ENCODE data around the gene RAB6A.

DNA sequence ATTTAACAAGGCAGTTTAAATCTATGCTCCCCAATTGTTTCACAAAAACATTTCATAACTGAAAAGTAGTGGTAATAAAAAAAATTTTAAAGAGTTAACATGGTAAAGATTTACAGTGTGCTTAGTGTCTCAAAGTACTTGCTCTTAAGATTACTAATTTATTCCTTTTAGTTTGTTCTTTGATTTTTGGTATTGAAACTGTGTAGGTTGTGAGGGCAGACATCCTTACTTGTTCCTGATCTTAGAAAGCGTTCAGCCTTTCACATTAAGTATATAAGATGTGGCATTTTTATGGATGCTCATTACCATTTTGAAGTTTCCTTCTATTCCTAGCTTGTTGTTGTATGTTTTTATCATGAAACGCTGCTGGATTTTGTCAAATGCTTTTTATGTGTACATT lies 32.9 kb downstream of the RAB6A start:
- TF ChIP-seq, protein P1, sequence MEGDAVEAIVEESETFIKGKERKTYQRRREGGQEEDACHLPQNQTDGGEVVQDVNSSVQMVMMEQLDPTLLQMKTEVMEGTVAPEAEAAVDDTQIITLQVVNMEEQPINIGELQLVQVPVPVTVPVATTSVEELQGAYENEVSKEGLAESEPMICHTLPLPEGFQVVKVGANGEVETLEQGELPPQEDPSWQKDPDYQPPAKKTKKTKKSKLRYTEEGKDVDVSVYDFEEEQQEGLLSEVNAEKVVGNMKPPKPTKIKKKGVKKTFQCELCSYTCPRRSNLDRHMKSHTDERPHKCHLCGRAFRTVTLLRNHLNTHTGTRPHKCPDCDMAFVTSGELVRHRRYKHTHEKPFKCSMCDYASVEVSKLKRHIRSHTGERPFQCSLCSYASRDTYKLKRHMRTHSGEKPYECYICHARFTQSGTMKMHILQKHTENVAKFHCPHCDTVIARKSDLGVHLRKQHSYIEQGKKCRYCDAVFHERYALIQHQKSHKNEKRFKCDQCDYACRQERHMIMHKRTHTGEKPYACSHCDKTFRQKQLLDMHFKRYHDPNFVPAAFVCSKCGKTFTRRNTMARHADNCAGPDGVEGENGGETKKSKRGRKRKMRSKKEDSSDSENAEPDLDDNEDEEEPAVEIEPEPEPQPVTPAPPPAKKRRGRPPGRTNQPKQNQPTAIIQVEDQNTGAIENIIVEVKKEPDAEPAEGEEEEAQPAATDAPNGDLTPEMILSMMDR (IDR thresholded peaks at IDR 0.05; ENCODE audit: extremely low read depth in 1 of 2, insufficient read depth in 1 of 2, low read depth in 1 of 2, low read length in 2 of 2), result no peak
- TF ChIP-seq POLR2AphosphoS5 (IDR thresholded peaks at IDR 0.05; ENCODE audit: insufficient read depth, low read depth, low read length) (no peak), EZH2 (IDR thresholded peaks at IDR 0.05; ENCODE audit: borderline replicate concordance, low read depth, low read length, severe bottlenecking) (no peak), POLR2A (IDR thresholded peaks at IDR 0.05; ENCODE audit: low read depth, low read length) (no peak), MYC (IDR thresholded peaks at IDR 0.05; ENCODE audit: low read depth, low read length) (no peak), JUN (IDR thresholded peaks at IDR 0.05; ENCODE audit: borderline replicate concordance, insufficient read depth, insufficient read length, low read depth) (no peak)
- TF ChIP-seq, protein P2, sequence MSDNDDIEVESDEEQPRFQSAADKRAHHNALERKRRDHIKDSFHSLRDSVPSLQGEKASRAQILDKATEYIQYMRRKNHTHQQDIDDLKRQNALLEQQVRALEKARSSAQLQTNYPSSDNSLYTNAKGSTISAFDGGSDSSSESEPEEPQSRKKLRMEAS (IDR thresholded peaks at IDR 0.05; ENCODE audit: insufficient read depth, insufficient read length), result no peak
